ENCODE results near the gene JPH3.

DNA sequence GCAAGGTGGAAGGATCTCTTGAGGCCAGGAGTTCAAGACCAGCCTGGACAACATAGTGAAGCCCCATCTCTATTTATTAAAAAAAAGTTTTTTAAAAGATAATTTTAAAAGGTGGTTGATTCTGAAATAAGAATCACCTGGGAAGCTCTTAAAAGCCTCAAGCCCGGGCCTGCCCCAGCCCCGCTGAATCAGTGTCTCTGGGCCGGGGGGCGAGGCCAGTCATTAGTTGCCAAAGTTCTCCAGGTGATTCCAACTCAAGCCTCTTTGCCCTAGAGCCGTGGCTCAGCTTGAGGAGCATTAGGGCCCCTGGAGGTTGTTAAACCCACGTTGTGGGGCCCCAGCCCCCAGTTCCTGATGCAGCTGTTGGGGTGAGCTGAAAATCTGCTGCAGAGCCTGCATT lies 24.6 kb downstream of the JPH3 start:
- TF ChIP-seq ZNF274 (IDR thresholded peaks at IDR 0.05; ENCODE audit: low read depth, low read length): no peak
- no peak for TF ChIP-seq SUZ12 (IDR thresholded peaks at IDR 0.05; ENCODE audit: extremely low read depth, insufficient read depth, insufficient read length)
